NK-92 treated with Interleukin-12 subunit alpha and Interleukin-12 subunit beta, amount 100 ng/mL, for 24 hours (cell line): ENCODE data around the gene CCNC.

Source experiments
- DNase-seq: peaks from one replicate; lab custom pipeline; 2025; lab: John Stamatoyannopoulos, UW

The CCNC gene

GRCh38 chr6:99568103-99568933 is at the start of gene CCNC:
TSS of gene CCNC (minus strand) at chr6:99568660. CDS start at chr6:99568527, 133 bp downstream.
- DNase-seq: peak; percentile 79

GRCh38 chr6:99617131-99617530 is 48.7 kb upstream of the CCNC start:
- DNase-seq: no peak

GRCh38 chr6:99614430-99615186 is 46.1 kb upstream of the CCNC start:
- no peak for DNase-seq

GRCh38 chr6:99613705-99614429 is 45.4 kb upstream of the CCNC start:
- DNase-seq: no peak

GRCh38 chr6:99613409-99613704 is 44.9 kb upstream of the CCNC start:
- no peak for DNase-seq

- no peak for DNase-seq
These were observed 44.3 kb upstream of the CCNC start for GRCh38 chr6:99612551-99613408.

GRCh38 chr6:99611148-99611547 is 42.7 kb upstream of the CCNC start:
- no peak for DNase-seq

- DNase-seq: no peak
These were observed 41.5 kb upstream of the CCNC start for GRCh38 chr6:99609905-99610489.

- DNase-seq: no peak
These were observed 40.5 kb upstream of the CCNC start for GRCh38 chr6:99608886-99609482.

GRCh38 chr6:99608059-99608885 is 39.8 kb upstream of the CCNC start:
- DNase-seq: no peak

- DNase-seq: no peak
These were observed 39.1 kb upstream of the CCNC start for GRCh38 chr6:99607416-99608036.

- no peak for DNase-seq
These were observed 38.4 kb upstream of the CCNC start, which contains the start of gene PRDM13 for GRCh38 chr6:99606656-99607415. TSS of gene PRDM13 (plus strand) at chr6:99606833. CDS start at chr6:99607035, 202 bp downstream.

- DNase-seq: no peak
These were observed 37.6 kb upstream of the CCNC start for GRCh38 chr6:99605911-99606655.

- no peak for DNase-seq
These were observed 36.7 kb upstream of the CCNC start for GRCh38 chr6:99605074-99605734.

GRCh38 chr6:99604166-99605073 is 36.0 kb upstream of the CCNC start:
- no peak for DNase-seq

GRCh38 chr6:99603421-99604165 is 35.1 kb upstream of the CCNC start:
- no peak for DNase-seq
